Activated CD8-positive, alpha-beta memory T cell treated with anti-CD3 and anti-CD28 coated beads, Interleukin-2, amount 50 U/mL, for 1 hour (primary cell): Measurements from ENCODE around the gene CPNE8.

Experiments
- DNase-seq: peaks from one replicate; pipeline ENCODE4 v3.0.0-alpha.2; 2020; ENCODE audit errors: extremely low read depth

The CPNE8 gene

GRCh38 chr12:38633511-38633910, 271.9 kb downstream of the CPNE8 start:
- DNase-seq, result no peak

GRCh38 chr12:38629064-38629463, 276.3 kb downstream of the CPNE8 start:
- DNase-seq, result no peak

- DNase-seq, result no peak
These were observed 277.1 kb downstream of the CPNE8 start for GRCh38 chr12:38628288-38628687.

- no peak for DNase-seq
These were observed 280.1 kb downstream of the CPNE8 start for GRCh38 chr12:38625306-38625705.

GRCh38 chr12:38614171-38614570, 291.2 kb downstream of the CPNE8 start:
- no peak for DNase-seq

DNA sequence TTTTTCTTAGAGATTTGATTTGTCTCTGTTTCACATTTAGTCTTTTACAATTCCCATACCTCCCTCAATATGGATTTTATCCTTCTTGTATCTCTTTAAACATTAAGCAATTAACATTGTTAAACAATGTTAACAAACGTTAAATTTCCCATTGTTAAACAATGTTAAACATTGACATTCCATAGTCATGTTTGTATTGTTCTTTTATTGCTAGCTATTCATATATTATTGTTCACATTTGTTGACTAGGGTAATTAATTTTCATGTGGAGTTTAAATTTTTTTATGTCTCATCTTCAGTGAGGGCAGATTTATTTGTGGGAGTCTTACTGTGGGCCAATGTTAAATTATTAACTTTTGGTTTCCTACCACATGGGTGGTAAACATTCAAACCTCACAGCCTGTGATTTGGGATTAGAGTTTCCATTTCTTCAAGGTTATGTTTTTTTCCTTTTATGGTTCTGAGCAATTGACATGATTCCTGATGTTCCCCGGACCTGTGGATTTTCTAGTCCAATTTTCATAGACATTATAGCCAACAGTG, 294.5 kb downstream of the CPNE8 start:
- no peak for DNase-seq

GRCh38 chr12:38607295-38607694, 298.1 kb downstream of the CPNE8 start:
- DNase-seq, result no peak
